H1 (cell line): ENCODE results near the gene UBE2J1. TPM values are rescaled to one million over a fixed set of nuclear protein-coding genes. Genes with fewer than 3 reads are reported as not detected.
"Not testable (repeated sequence)": the region's sequence is repeated elsewhere in the genome, so short reads cannot be mapped to it uniquely, and the experiment has no call there.

Source experiments
- CTCF ChIA-PET: fragments of 300-600 bp; sonication (Branson Sonifier 250); formaldehyde crosslinking; loops from one replicate; lab custom pipeline; 2021; ENCODE audit not compliant: partially characterized antibody; lab: Charles Lee
- POLR2A ChIA-PET: fragments of 300-600 bp; sonication (Branson Sonifier 250); formaldehyde crosslinking; loops from one replicate; lab custom pipeline; 2021; ENCODE audit warnings: inconsistent platforms; ENCODE audit not compliant: partially characterized antibody; lab: Charles Lee
- DNase-seq, 2 experiments: peaks; one replicate each; pipeline versions ENCODE4 v3.0.0 to v3.0.0-alpha.2; 2010 to 2022; ENCODE audit warnings: low spot score in 2 of 2, low read depth in 1 of 2, mixed read lengths in 1 of 2
- FAIRE-seq: peaks from 2 replicates; lab custom pipeline; 2011; peaks lifted over from hg19 to GRCh38; lab: Jason Lieb, UNC
- H2AFZ ChIP-seq: 2 replicates; pipeline ENCODE4 v1.8.1; 2012; ENCODE audit warnings: low read length, inconsistent platforms
- H2AK5ac ChIP-seq: 2 replicates; pipeline ENCODE4 v1.6.1; 2013; ENCODE audit warnings: low read depth, low read length
- H2BK120ac ChIP-seq: replicated peaks from 2 replicates; pipeline ENCODE3; 2013; ENCODE audit warnings: low read depth, low read length, inconsistent platforms
- H2BK12ac ChIP-seq: 2 replicates; pipeline ENCODE4 v1.6.1; 2013; ENCODE audit warnings: low read depth, low read length
- H2BK15ac ChIP-seq: 2 replicates; pipeline ENCODE4 v1.6.1; 2013; ENCODE audit warnings: low read length
- H2BK20ac ChIP-seq: 2 replicates; pipeline ENCODE4 v1.6.1; 2013; ENCODE audit warnings: low read length
- H2BK5ac ChIP-seq: 2 replicates; pipeline ENCODE4 v1.6.1; 2013; ENCODE audit warnings: low read depth, low read length
- H3K14ac ChIP-seq: 2 replicates; pipeline ENCODE4 v1.6.1; 2013; ENCODE audit warnings: inconsistent platforms; ENCODE audit not compliant: insufficient read length
- H3K18ac ChIP-seq: 2 replicates; pipeline ENCODE4 v1.6.1; 2013; ENCODE audit warnings: low read length; ENCODE audit errors: extremely low read depth
- H3K23ac ChIP-seq: 2 replicates; pipeline ENCODE4 v1.6.1; 2013; ENCODE audit warnings: inconsistent platforms; ENCODE audit not compliant: insufficient read length
- H3K23me2 ChIP-seq: 2 replicates; pipeline ENCODE4 v1.6.1; 2013; ENCODE audit warnings: low read depth, low read length
- H3K27ac ChIP-seq: 2 replicates; pipeline ENCODE4 v1.6.1; 2011; ENCODE audit warnings: low read depth, low read length, inconsistent platforms
- H3K27me3 ChIP-seq, 4 experiments: replicated peaks in 1 of 4; 1 replicate in 1 of 4; 2 replicates in 3 of 4; pipeline versions ENCODE4 v1.6.1 to v1.8.1; 2011 to 2013; ENCODE audit warnings: low read length in 3 of 4, mild to moderate bottlenecking in 3 of 4, inconsistent platforms in 2 of 4, mixed read lengths in 2 of 4, moderate library complexity in 1 of 4; ENCODE audit not compliant: control insufficient read depth in 3 of 4, insufficient read depth in 3 of 4; ENCODE audit errors: extremely low read depth in 1 of 4
- H3K36me3 ChIP-seq, 4 experiments: 2 replicates each; pipeline versions ENCODE4 v1.6.1 to v1.8.1; 2011 to 2013; ENCODE audit warnings: mild to moderate bottlenecking in 4 of 4, low read length in 3 of 4, moderate library complexity in 2 of 4, control low read depth in 1 of 4, inconsistent platforms in 1 of 4; ENCODE audit not compliant: insufficient read depth in 4 of 4, control insufficient read depth in 2 of 4
- H3K4ac ChIP-seq: replicated peaks from 2 replicates; pipeline ENCODE3; 2013; ENCODE audit warnings: low read length, low read depth, mixed read lengths, inconsistent platforms; ENCODE audit not compliant: insufficient read length
- H3K4me1 ChIP-seq, 4 experiments: replicated peaks in 1 of 4; 1 replicate in 1 of 4; 2 replicates in 3 of 4; pipeline versions ENCODE4 v1.6.1 to v1.8.1; 2011 to 2013; ENCODE audit warnings: low read length in 3 of 4, inconsistent platforms in 2 of 4, mixed read lengths in 1 of 4; ENCODE audit not compliant: insufficient read depth in 4 of 4, control insufficient read depth in 3 of 4
- H3K4me2 ChIP-seq, 2 experiments: 2 replicates each; pipeline versions ENCODE4 v1.6.1 to v1.8.1; 2011 to 2013; ENCODE audit warnings: low read depth in 2 of 2, low read length in 2 of 2, control low read depth in 1 of 2, inconsistent platforms in 1 of 2, mild to moderate bottlenecking in 1 of 2; ENCODE audit not compliant: insufficient read depth in 1 of 2
- H3K4me3 ChIP-seq, 4 experiments: fragments of 200-600, 300-600 bp in 1 of 4; sonication (generic), shearing (Covaris generic), sonication (Bioruptor Twin) in 1 of 4; 2 replicates each; pipeline versions ENCODE4 v1.5.1 to v1.8.1; 2011 to 2016; ENCODE audit warnings: low read length in 4 of 4, low read depth in 3 of 4, control low read depth in 2 of 4, inconsistent platforms in 2 of 4, mild to moderate bottlenecking in 2 of 4, mixed read lengths in 1 of 4, moderate library complexity in 1 of 4; ENCODE audit not compliant: insufficient read depth in 2 of 4; ENCODE audit errors: extremely low read depth in 1 of 4
- H3K56ac ChIP-seq: replicated peaks from 2 replicates; pipeline ENCODE3; 2013; ENCODE audit warnings: low read depth, mild to moderate bottlenecking, mixed read lengths, low read length, inconsistent platforms; ENCODE audit not compliant: insufficient read length
- H3K79me1 ChIP-seq: 2 replicates; pipeline ENCODE4 v1.6.1; 2013; ENCODE audit warnings: low read depth, low read length, control low read depth
- H3K79me2 ChIP-seq, 2 experiments: 2 replicates each; pipeline versions ENCODE4 v1.6.1 to v1.8.1; 2012 to 2013; ENCODE audit warnings: low read length in 2 of 2, mild to moderate bottlenecking in 2 of 2, inconsistent platforms in 1 of 2; ENCODE audit not compliant: insufficient read depth in 2 of 2, control insufficient read depth in 1 of 2
- H3K9ac ChIP-seq, 4 experiments: replicated peaks in 1 of 4; 1 replicate in 1 of 4; 2 replicates in 3 of 4; pipeline versions ENCODE4 v1.6.1 to v1.8.1; 2011 to 2013; ENCODE audit warnings: low read depth in 3 of 4, low read length in 3 of 4, control low read depth in 2 of 4, mild to moderate bottlenecking in 2 of 4, moderate library complexity in 2 of 4, inconsistent platforms in 1 of 4; ENCODE audit errors: extremely low read depth in 1 of 4
- H3K9me3 ChIP-seq, 2 experiments: 2 replicates each; pipeline versions ENCODE4 v1.6.1 to v1.8.1; 2012 to 2013; ENCODE audit warnings: mild to moderate bottlenecking in 2 of 2, moderate library complexity in 2 of 2, control low read depth in 1 of 2, inconsistent platforms in 1 of 2, low read depth in 1 of 2, low read length in 1 of 2, mixed read lengths in 1 of 2; ENCODE audit not compliant: insufficient read depth in 2 of 2
- H4K20me1 ChIP-seq, 2 experiments: replicated peaks in 1 of 2; 2 replicates each; pipeline versions ENCODE3 to v1.8.1; 2011 to 2013; ENCODE audit warnings: inconsistent platforms in 2 of 2, low read length in 2 of 2, mild to moderate bottlenecking in 1 of 2; ENCODE audit not compliant: insufficient read depth in 2 of 2, control insufficient read depth in 1 of 2
- H4K5ac ChIP-seq: 2 replicates; pipeline ENCODE4 v1.6.1; 2013; ENCODE audit warnings: low read length, low read depth, mixed read lengths, inconsistent platforms; ENCODE audit not compliant: insufficient read length
- H4K8ac ChIP-seq: 2 replicates; pipeline ENCODE4 v1.8.0; 2013; ENCODE audit warnings: mild to moderate bottlenecking, moderate library complexity, low read length, inconsistent platforms; ENCODE audit not compliant: insufficient read depth; ENCODE audit errors: extremely low read depth
- H4K91ac ChIP-seq: replicated peaks from 2 replicates; pipeline ENCODE3; 2013; ENCODE audit warnings: low read length, mixed read lengths, inconsistent platforms; ENCODE audit not compliant: insufficient read length
- WGBS, 2 experiments: shearing (Covaris generic) in 1 of 2; methylation state at CpG; one replicate each; pipeline versions ENCODE4 v1.1.6 to v1.1.7; 2013 to 2015; ENCODE audit warnings: low lambda C conversion rate in 2 of 2, mixed read lengths in 2 of 2, inconsistent platforms in 1 of 2, low coverage in 1 of 2, missing lambda C conversion rate in 1 of 2; ENCODE audit not compliant: insufficient replicate concordance in 2 of 2, insufficient coverage in 1 of 2, insufficient read length in 1 of 2; ENCODE audit errors: extremely low coverage in 1 of 2, missing lambda C conversion rate in 1 of 2; 5-methylcytosine and 5-hydroxymethylcytosine counted together
- polyA plus RNA-seq, 7 experiments: library from polyadenylated mRNA; depleted of rRNA in 3 of 7; stranded (reverse) in 5 of 7; unstranded in 2 of 7; fragments of >200 nt in 5 of 7; fragments of 200-250 nt in 2 of 7; gene quantifications; 1 replicate in 5 of 7; 2 replicates in 1 of 7; 4 replicates in 1 of 7; pipeline versions ENCODE4 v1.2.1 to v1.2.3, GENCODE V29; 2011 to 2013; ENCODE audit warnings: missing spikeins in 2 of 7, mixed read lengths in 2 of 7
- total RNA-seq: library from RNA; stranded (reverse); fragmentation: NEBNext Ultra II Directional; extraction: Animal tissue kit (Norgen Biotek cat#: 25700); gene quantifications from 2 replicates; pipeline ENCODE4 v1.2.1, GENCODE V29; 2021

UBE2J1 gene
- total and polyA plus RNA-seq, 2 of the 8 experiments (the other 6 are each of a cell fraction or from before 2014, with no cell fraction given): 8.5 to 15.2 TPM

DNA sequence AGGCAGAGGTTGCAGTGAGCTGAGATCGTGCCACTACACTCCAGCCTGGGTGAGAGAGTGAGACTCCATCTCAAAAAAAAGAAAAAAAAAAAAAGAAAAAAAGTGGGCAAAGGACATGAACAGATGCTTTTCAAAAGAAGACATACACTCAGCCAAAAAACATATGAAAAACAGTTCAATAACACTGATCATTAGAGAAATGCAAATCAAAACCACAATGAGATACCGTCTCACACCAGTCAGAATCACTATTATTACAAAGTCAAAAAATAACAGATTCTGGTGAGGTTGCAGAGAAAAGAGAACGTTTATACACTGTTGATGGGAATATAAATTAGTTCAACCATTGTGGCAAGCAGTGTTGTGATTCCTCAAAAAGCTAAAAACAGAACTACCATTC, 48.0 kb downstream of the UBE2J1 start:
- H3K56ac ChIP-seq, H3K79me1 ChIP-seq, H4K20me1 ChIP-seq, H3K4me2 ChIP-seq, H3K27me3 ChIP-seq, H2BK12ac ChIP-seq, H3K18ac ChIP-seq, FAIRE-seq, H3K23me2 ChIP-seq, H2BK20ac ChIP-seq, H3K27ac ChIP-seq, H3K23ac ChIP-seq, H3K4ac ChIP-seq, H2AK5ac ChIP-seq, H3K14ac ChIP-seq, H3K4me3 ChIP-seq, H3K9me3 ChIP-seq, H4K91ac ChIP-seq, H2AFZ ChIP-seq, H2BK120ac ChIP-seq, DNase-seq, H3K9ac ChIP-seq, H2BK5ac ChIP-seq, H3K4me1 ChIP-seq, H3K36me3 ChIP-seq, H3K79me2 ChIP-seq, H4K8ac ChIP-seq, POLR2A ChIA-PET, H2BK15ac ChIP-seq, H4K5ac ChIP-seq: not testable (repeated sequence)
- CTCF ChIA-PET: interaction anchor here (0.8 to 1.5 kb wide), 9 partner anchors 11 to 321 kb away, joined by 3 to 7 read pairs (median 3); partner anchors contain the start of gene GABRR2
- 90% methylated on average over 3 of the region's 3 CpGs; no CpG with 5 or more reads in 1 of the 2 experiments for WGBS, 2 experiments
